ENCODE data around the gene MYOF.
"Not testable (repeated sequence)": the region's sequence is repeated elsewhere in the genome, so short reads cannot be mapped to it uniquely, and the experiment has no call there.

- TF ChIP-seq CTCF (conservative IDR thresholded peaks at IDR 0.05); ZFX (IDR thresholded peaks at IDR 0.05): not testable (repeated sequence)
Measured at GRCh38 chr10:93419016-93419415, 63.1 kb downstream of the MYOF start.

Data from C4-2B (cell line).